HG02840 (cell line): Measurements from ENCODE around the gene OPCML.

Experiments used
- ATAC-seq: cut with Tn5 transposase; IDR thresholded peaks from one replicate; pipeline ENCODE4 v1.9.1; 2021; ENCODE audit warnings: mild to moderate bottlenecking, moderate library complexity, moderate number of reproducible peaks; ENCODE audit not compliant: unreplicated experiment, low FRiP score

OPCML gene

GRCh38 chr11:133204158-133204557 lies 328.1 kb downstream of the OPCML start:
- no peak for ATAC-seq

- ATAC-seq = no peak
These were observed 329.5 kb downstream of the OPCML start for GRCh38 chr11:133202816-133203215.

GRCh38 chr11:133198438-133198837 lies 333.9 kb downstream of the OPCML start:
- ATAC-seq = no peak

GRCh38 chr11:133197425-133197824 lies 334.9 kb downstream of the OPCML start:
- ATAC-seq = no peak

- ATAC-seq = no peak
These were observed 340.4 kb downstream of the OPCML start for GRCh38 chr11:133191931-133192330.

GRCh38 chr11:133181667-133182066 lies 350.6 kb downstream of the OPCML start:
- no peak for ATAC-seq

GRCh38 chr11:133181066-133181465 lies 351.2 kb downstream of the OPCML start:
- ATAC-seq = no peak

GRCh38 chr11:133180201-133180600 lies 352.1 kb downstream of the OPCML start:
- ATAC-seq = no peak

GRCh38 chr11:133176748-133177147 lies 355.6 kb downstream of the OPCML start:
- no peak for ATAC-seq

GRCh38 chr11:133175103-133175502 lies 357.2 kb downstream of the OPCML start:
- no peak for ATAC-seq

GRCh38 chr11:133173810-133174412 lies 358.4 kb downstream of the OPCML start:
- no peak for ATAC-seq

- no peak for ATAC-seq
These were observed 360.0 kb downstream of the OPCML start for GRCh38 chr11:133172349-133172748.

- no peak for ATAC-seq
These were observed 360.9 kb downstream of the OPCML start for GRCh38 chr11:133171374-133171773.

- no peak for ATAC-seq
These were observed 364.3 kb downstream of the OPCML start for GRCh38 chr11:133168016-133168415.

- no peak for ATAC-seq
These were observed 365.6 kb downstream of the OPCML start for GRCh38 chr11:133166662-133167061.

- no peak for ATAC-seq
These were observed 367.3 kb downstream of the OPCML start for GRCh38 chr11:133164986-133165385.

- ATAC-seq = no peak
These were observed 368.6 kb downstream of the OPCML start for GRCh38 chr11:133163463-133164419.

- ATAC-seq = no peak
These were observed 370.1 kb downstream of the OPCML start for GRCh38 chr11:133162227-133162626.

- no peak for ATAC-seq
These were observed 371.5 kb downstream of the OPCML start for GRCh38 chr11:133160754-133161153.

- ATAC-seq = no peak
These were observed 375.1 kb downstream of the OPCML start for GRCh38 chr11:133156986-133157745.

- no peak for ATAC-seq
These were observed 377.5 kb downstream of the OPCML start for GRCh38 chr11:133154781-133155180.
